Measurements from ENCODE around the gene CLEC16A.

Gene CLEC16A

GRCh38 chr16:11165349-11165748 is 221.0 kb downstream of the CLEC16A start:
- no peak for DNase-seq

GRCh38 chr16:11165894-11166665 is 221.7 kb downstream of the CLEC16A start:
- no peak for DNase-seq

- DNase-seq, result no peak
These were observed 223.2 kb downstream of the CLEC16A start for GRCh38 chr16:11167581-11167980.

- no peak for DNase-seq
These were observed 224.2 kb downstream of the CLEC16A start for GRCh38 chr16:11168386-11169051.

- DNase-seq, result no peak
These were observed 225.3 kb downstream of the CLEC16A start for GRCh38 chr16:11169641-11170040.

GRCh38 chr16:11170201-11170600 is 225.8 kb downstream of the CLEC16A start:
- DNase-seq, result no peak

- DNase-seq, result no peak
These were observed 226.5 kb downstream of the CLEC16A start for GRCh38 chr16:11170696-11171447.

GRCh38 chr16:11171448-11171709 is 227.0 kb downstream of the CLEC16A start:
- DNase-seq, result no peak

- no peak for DNase-seq
These were observed 227.5 kb downstream of the CLEC16A start for GRCh38 chr16:11171757-11172299.

- no peak for DNase-seq
These were observed 229.1 kb downstream of the CLEC16A start for GRCh38 chr16:11173426-11173825.

- DNase-seq, result no peak
These were observed 229.8 kb downstream of the CLEC16A start for GRCh38 chr16:11174141-11174540.

GRCh38 chr16:11175106-11175786 is 230.9 kb downstream of the CLEC16A start:
- DNase-seq, result no peak

- DNase-seq, result no peak
These were observed 231.5 kb downstream of the CLEC16A start for GRCh38 chr16:11175787-11176341.

GRCh38 chr16:11177578-11178160 is 233.3 kb downstream of the CLEC16A start:
- DNase-seq, result no peak

- no peak for DNase-seq
These were observed 234.1 kb downstream of the CLEC16A start for GRCh38 chr16:11178424-11178823.

GRCh38 chr16:11179574-11179973 is 235.2 kb downstream of the CLEC16A start:
- DNase-seq, result no peak

- DNase-seq, result no peak
These were observed 236.1 kb downstream of the CLEC16A start for GRCh38 chr16:11180489-11180888.

GRCh38 chr16:11181242-11181898 is 237.0 kb downstream of the CLEC16A start:
- no peak for DNase-seq

- DNase-seq, result no peak
These were observed 237.5 kb downstream of the CLEC16A start for GRCh38 chr16:11181899-11182279.

- DNase-seq, result no peak
These were observed 238.0 kb downstream of the CLEC16A start for GRCh38 chr16:11182411-11182810.

- no peak for DNase-seq
These were observed 238.9 kb downstream of the CLEC16A start for GRCh38 chr16:11183035-11183812.

Measured in midbrain (tissue), 1 donor.